Osteoblast (primary cell): ENCODE data around the gene C14orf180. TPM values are rescaled to one million over a fixed set of nuclear protein-coding genes. Genes with fewer than 3 reads are reported as not detected.

Experiments used
- DNase-seq: peaks from one replicate; pipeline ENCODE4 v3.0.0; 2011; ENCODE audit warnings: low spot score, mixed read lengths; ENCODE audit not compliant: insufficient read length; ENCODE audit errors: missing footprints
- H2AFZ ChIP-seq: 2 replicates; pipeline ENCODE4 v1.6.0; 2011; ENCODE audit warnings: mild to moderate bottlenecking, low read length
- H3K27ac ChIP-seq: 2 replicates; pipeline ENCODE4 v1.5.1; 2011; ENCODE audit warnings: mild to moderate bottlenecking, low read depth, low read length, moderate library complexity
- H3K27me3 ChIP-seq: 2 replicates; pipeline ENCODE4 v1.6.0; 2012; ENCODE audit warnings: mild to moderate bottlenecking, control low read depth, inconsistent platforms, low read length, moderate library complexity; ENCODE audit not compliant: insufficient read depth
- H3K36me3 ChIP-seq: 2 replicates; pipeline ENCODE4 v1.5.1; 2011; ENCODE audit warnings: mild to moderate bottlenecking, low read length, control low read depth, moderate library complexity; ENCODE audit not compliant: insufficient read depth
- H3K4me1 ChIP-seq: 2 replicates; pipeline ENCODE4 v1.5.1; 2011; ENCODE audit warnings: mild to moderate bottlenecking, low read length, control low read depth, moderate library complexity; ENCODE audit not compliant: insufficient read depth
- H3K4me2 ChIP-seq: 2 replicates; pipeline ENCODE4 v1.6.0; 2011; ENCODE audit warnings: mild to moderate bottlenecking, low read length; ENCODE audit not compliant: insufficient read depth
- H3K4me3 ChIP-seq: fragments of 200-600 bp; sonication (generic); 3 replicates; pipeline ENCODE4 v1.5.1; 2012; ENCODE audit warnings: mild to moderate bottlenecking, low read length, inconsistent platforms; ENCODE audit not compliant: insufficient read depth
- H3K79me2 ChIP-seq: 2 replicates; pipeline ENCODE4 v1.6.0; 2012; ENCODE audit warnings: mild to moderate bottlenecking, low read length, control low read depth, inconsistent platforms; ENCODE audit not compliant: insufficient read depth
- H3K9me3 ChIP-seq: 2 replicates; pipeline ENCODE4 v1.5.1; 2011; ENCODE audit warnings: low read depth, low read length, control low read depth
- H4K20me1 ChIP-seq: 2 replicates; pipeline ENCODE4 v1.6.0; 2012; ENCODE audit warnings: mild to moderate bottlenecking, low read length, control low read depth; ENCODE audit not compliant: insufficient read depth
- CTCF ChIP-seq: IDR thresholded peaks from 2 replicates; pipeline ENCODE4 v1.5.1; 2011; ENCODE audit warnings: mild to moderate bottlenecking, low read depth, low read length, moderate library complexity; ENCODE audit errors: extremely low read depth
- total RNA-seq: library from RNA; depleted of rRNA; stranded (reverse); fragments of >200 nt; gene quantifications from 2 replicates; pipeline ENCODE4 v1.2.3, GENCODE V29; 2012

The C14orf180 gene
- total RNA-seq, 1 donor, result not detected

- peak; percentile 52 for DNase-seq
- H3K27ac ChIP-seq, result no peak overlapping the region
- H3K79me2 ChIP-seq, result no peaks in the 10 kb centered on the region
- no peaks in the 10 kb centered on the region for H4K20me1 ChIP-seq
- TF ChIP-seq CTCF, result no peak
- no peak overlapping the region for H3K4me3 ChIP-seq
- H3K9me3 ChIP-seq, result no peaks in the 10 kb centered on the region
- H3K4me2 ChIP-seq, result no peak overlapping the region
- H3K4me1 ChIP-seq, result no peaks in the 10 kb centered on the region
- no peak overlapping the region for H2AFZ ChIP-seq
- H3K27me3 ChIP-seq, result no peaks in the 10 kb centered on the region
- no peaks in the 10 kb centered on the region for H3K36me3 ChIP-seq
These were observed 31.4 kb upstream of the C14orf180 start for GRCh38 chr14:104547998-104548700.

- Histone ChIP-seq H3K4me2 (no peak overlapping the region), H2AFZ (no peak overlapping the region), H3K27ac (no peak overlapping the region), H3K4me3 (no peak overlapping the region), H3K36me3 (no peaks in the 10 kb centered on the region), H3K27me3 (no peaks in the 10 kb centered on the region), H4K20me1 (no peaks in the 10 kb centered on the region), H3K79me2 (no peaks in the 10 kb centered on the region), H3K9me3 (no peaks in the 10 kb centered on the region), H3K4me1 (no peaks in the 10 kb centered on the region)
- peak; percentile 58 for DNase-seq
- TF ChIP-seq CTCF, result no peak
These were observed 30.6 kb upstream of the C14orf180 start for GRCh38 chr14:104548802-104549535.

- Histone ChIP-seq H2AFZ (no peak overlapping the region), H4K20me1 (no peaks in the 10 kb centered on the region), H3K4me2 (no peak overlapping the region), H3K4me3 (no peak overlapping the region), H3K27ac (no peak overlapping the region), H3K9me3 (no peaks in the 10 kb centered on the region), H3K4me1 (no peaks in the 10 kb centered on the region), H3K36me3 (no peaks in the 10 kb centered on the region), H3K27me3 (no peaks in the 10 kb centered on the region), H3K79me2 (no peaks in the 10 kb centered on the region)
- peak; percentile 75 for DNase-seq
- TF ChIP-seq CTCF, result no peak
These were observed 29.8 kb upstream of the C14orf180 start for GRCh38 chr14:104549536-104550339.

GRCh38 chr14:104550340-104550860, 29.2 kb upstream of the C14orf180 start:
- H3K27me3 ChIP-seq, result no peaks in the 10 kb centered on the region
- H2AFZ ChIP-seq, result no peak overlapping the region
- no peaks in the 10 kb centered on the region for H3K36me3 ChIP-seq

More at GRCh38 chr14:104550340-104550860, 29.2 kb upstream of the C14orf180 start:
- H3K4me3 ChIP-seq, result no peak overlapping the region
- H3K9me3 ChIP-seq, result no peaks in the 10 kb centered on the region
- H3K4me2 ChIP-seq, result no peak overlapping the region
- no peak for TF ChIP-seq CTCF
- H3K79me2 ChIP-seq, result no peaks in the 10 kb centered on the region
- H4K20me1 ChIP-seq, result no peaks in the 10 kb centered on the region
- H3K4me1 ChIP-seq, result no peaks in the 10 kb centered on the region
- DNase-seq, result peak; percentile 65
- H3K27ac ChIP-seq, result no peak overlapping the region
